GM08714 (cell line): ENCODE data around the gene OSCP1.

Experiments
- H3K4me3 ChIP-seq: fragments of 200-500 bp; sonication (Bioruptor generic); 2 replicates; pipeline ENCODE4 v1.5.1; 2014; ENCODE audit warnings: mild to moderate bottlenecking, low read length, inconsistent platforms
- ZNF274 ChIP-seq: IDR thresholded peaks from 2 replicates; pipeline ENCODE4 v1.6.1; 2012; ENCODE audit warnings: mild to moderate bottlenecking, low read depth, low read length

Gene OSCP1

GRCh38 chr1:36446271-36446670 is 4.0 kb downstream of the OSCP1 start:
- H3K4me3 ChIP-seq = no peak overlapping the region

GRCh38 chr1:36443297-36443696 is 7.0 kb downstream of the OSCP1 start:
- TF ChIP-seq ZNF274 = no peak
- H3K4me3 ChIP-seq = no peak overlapping the region

More at GRCh38 chr1:36446271-36446670, 4.0 kb downstream of the OSCP1 start:
- TF ChIP-seq ZNF274 = no peak

GRCh38 chr1:36442337-36442736 is 7.9 kb downstream of the OSCP1 start:
- no peak for TF ChIP-seq ZNF274
- no peak overlapping the region for H3K4me3 ChIP-seq

GRCh38 chr1:36440646-36441045 is 9.6 kb downstream of the OSCP1 start:
- H3K4me3 ChIP-seq = no peak overlapping the region
- no peak for TF ChIP-seq ZNF274

- H3K4me3 ChIP-seq = no peak overlapping the region
- no peak for TF ChIP-seq ZNF274
Observed at GRCh38 chr1:36440044-36440443, 10.2 kb downstream of the OSCP1 start.

- TF ChIP-seq ZNF274 = no peak
Observed at GRCh38 chr1:36438715-36439114, 11.5 kb downstream of the OSCP1 start.

GRCh38 chr1:36436821-36437220 is 13.4 kb downstream of the OSCP1 start:
- TF ChIP-seq ZNF274 = no peak
- no peak overlapping the region for H3K4me3 ChIP-seq

More at GRCh38 chr1:36438715-36439114, 11.5 kb downstream of the OSCP1 start:
- H3K4me3 ChIP-seq = no peak overlapping the region

- TF ChIP-seq ZNF274 = no peak
- no peak overlapping the region for H3K4me3 ChIP-seq
Observed at GRCh38 chr1:36433102-36433501, 17.1 kb downstream of the OSCP1 start.

GRCh38 chr1:36432616-36433015 is 17.6 kb downstream of the OSCP1 start:
- no peak overlapping the region for H3K4me3 ChIP-seq
- TF ChIP-seq ZNF274 = no peak

GRCh38 chr1:36425791-36426190 is 24.5 kb downstream of the OSCP1 start:
- no peak for TF ChIP-seq ZNF274
- H3K4me3 ChIP-seq = no peak overlapping the region

- TF ChIP-seq ZNF274 = no peak
Observed at GRCh38 chr1:36421649-36422048, 28.6 kb downstream of the OSCP1 start.

GRCh38 chr1:36420836-36421317 is 29.4 kb downstream of the OSCP1 start:
- H3K4me3 ChIP-seq = no peak overlapping the region
- no peak for TF ChIP-seq ZNF274

More at GRCh38 chr1:36421649-36422048, 28.6 kb downstream of the OSCP1 start:
- no peak overlapping the region for H3K4me3 ChIP-seq

- no peak for TF ChIP-seq ZNF274
- H3K4me3 ChIP-seq = no peak overlapping the region
Observed at GRCh38 chr1:36420409-36420808, 29.8 kb downstream of the OSCP1 start.

GRCh38 chr1:36419569-36419968 is 30.7 kb downstream of the OSCP1 start:
- no peak for TF ChIP-seq ZNF274
- H3K4me3 ChIP-seq = no peak overlapping the region

GRCh38 chr1:36419140-36419539 is 31.1 kb downstream of the OSCP1 start:
- TF ChIP-seq ZNF274 = no peak
- no peak overlapping the region for H3K4me3 ChIP-seq

- TF ChIP-seq ZNF274 = no peak
- H3K4me3 ChIP-seq = no peak overlapping the region
Observed at GRCh38 chr1:36417931-36418330, 32.3 kb downstream of the OSCP1 start.

- TF ChIP-seq ZNF274 = no peak
Observed at GRCh38 chr1:36415661-36416326, 34.5 kb downstream of the OSCP1 start.

More at GRCh38 chr1:36415661-36416326, 34.5 kb downstream of the OSCP1 start:
- H3K4me3 ChIP-seq = no peak overlapping the region
